ENCODE measurements around the gene CDK6.

Gene CDK6

GRCh38 chr7:92823042-92823441 is 13.3 kb downstream of the CDK6 start:
- H3K9me2 ChIP-seq (ENCODE audit: low read depth, low read length): no peaks in the 10 kb centered on the region
- H2AFZ ChIP-seq (ENCODE audit: low read length): no peak overlapping the region
- no peak overlapping the region for H3K27ac ChIP-seq (ENCODE audit: low read depth, low read length, poor library complexity, severe bottlenecking)
- peaks cover 8% of the 10 kb centered on the region for H3K4me1 ChIP-seq (ENCODE audit: insufficient read depth, low read length, severe bottlenecking)
- H4K20me1 ChIP-seq (ENCODE audit: insufficient read depth, low read length): no peaks in the 10 kb centered on the region
- TF ChIP-seq EZH2 (IDR thresholded peaks at IDR 0.05; ENCODE audit: borderline replicate concordance, low read length): no peak
- TF ChIP-seq CTCF (IDR thresholded peaks at IDR 0.05; ENCODE audit: low read length): no peak
- no peak overlapping the region for H3K9ac ChIP-seq (ENCODE audit: low read length)
- peaks cover 19% of the 10 kb centered on the region for H3K9me3 ChIP-seq (ENCODE audit: low read length)
- H3K4me2 ChIP-seq (ENCODE audit: low read length): no peak overlapping the region
- peaks cover 60% of the 10 kb centered on the region for H3K36me3 ChIP-seq (ENCODE audit: insufficient read depth, low read length)
- H3K27me3 ChIP-seq (ENCODE audit: insufficient read depth, low read length): no peaks in the 10 kb centered on the region
- no peaks in the 10 kb centered on the region for H3F3A ChIP-seq (ENCODE audit: insufficient read depth, low read length)
- peaks cover 99% of the 10 kb centered on the region for H3K79me2 ChIP-seq (ENCODE audit: insufficient read depth, low read length)
- no peak overlapping the region for H3K4me3 ChIP-seq (ENCODE audit: low read depth, low read length, poor library complexity, severe bottlenecking)

- H3K27ac ChIP-seq (ENCODE audit: low read depth, low read length, poor library complexity, severe bottlenecking): no peak overlapping the region
- H3K36me3 ChIP-seq (ENCODE audit: insufficient read depth, low read length): peaks cover 56% of the 10 kb centered on the region
- TF ChIP-seq EZH2 (IDR thresholded peaks at IDR 0.05; ENCODE audit: borderline replicate concordance, low read length) (no peak), CTCF (IDR thresholded peaks at IDR 0.05; ENCODE audit: low read length) (no peak)
- H2AFZ ChIP-seq (ENCODE audit: low read length): no peak overlapping the region
- H3K4me1 ChIP-seq (ENCODE audit: insufficient read depth, low read length, severe bottlenecking): peaks cover 9% of the 10 kb centered on the region
- no peak overlapping the region for H3K9ac ChIP-seq (ENCODE audit: low read length)
- H3F3A ChIP-seq (ENCODE audit: insufficient read depth, low read length): no peaks in the 10 kb centered on the region
- no peaks in the 10 kb centered on the region for H4K20me1 ChIP-seq (ENCODE audit: insufficient read depth, low read length)
- H3K4me3 ChIP-seq (ENCODE audit: low read depth, low read length, poor library complexity, severe bottlenecking): no peak overlapping the region
- no peaks in the 10 kb centered on the region for H3K27me3 ChIP-seq (ENCODE audit: insufficient read depth, low read length)
- no peaks in the 10 kb centered on the region for H3K9me2 ChIP-seq (ENCODE audit: low read depth, low read length)
- peaks cover 99% of the 10 kb centered on the region for H3K79me2 ChIP-seq (ENCODE audit: insufficient read depth, low read length)
- peaks cover 37% of the 10 kb centered on the region for H3K9me3 ChIP-seq (ENCODE audit: low read length)
- no peak overlapping the region for H3K4me2 ChIP-seq (ENCODE audit: low read length)
These were observed 16.2 kb downstream of the CDK6 start for GRCh38 chr7:92820191-92820590.

- peaks cover 7% of the 10 kb centered on the region for H3F3A ChIP-seq (ENCODE audit: insufficient read depth, low read length)
- no peaks in the 10 kb centered on the region for H3K27me3 ChIP-seq (ENCODE audit: insufficient read depth, low read length)
- H3K27ac ChIP-seq (ENCODE audit: low read depth, low read length, poor library complexity, severe bottlenecking): no peak overlapping the region
- H3K4me1 ChIP-seq (ENCODE audit: insufficient read depth, low read length, severe bottlenecking): peaks cover 27% of the 10 kb centered on the region
- H2AFZ ChIP-seq (ENCODE audit: low read length): no peak overlapping the region
- H3K4me2 ChIP-seq (ENCODE audit: low read length): no peak overlapping the region
- no peak overlapping the region for H3K9ac ChIP-seq (ENCODE audit: low read length)
- H3K9me3 ChIP-seq (ENCODE audit: low read length): peaks cover 40% of the 10 kb centered on the region
- no peak overlapping the region for H3K4me3 ChIP-seq (ENCODE audit: low read depth, low read length, poor library complexity, severe bottlenecking)
- TF ChIP-seq CTCF (IDR thresholded peaks at IDR 0.05; ENCODE audit: low read length) (no peak), EZH2 (IDR thresholded peaks at IDR 0.05; ENCODE audit: borderline replicate concordance, low read length) (no peak)
- peaks cover 87% of the 10 kb centered on the region for H3K79me2 ChIP-seq (ENCODE audit: insufficient read depth, low read length)
- H3K36me3 ChIP-seq (ENCODE audit: insufficient read depth, low read length): peaks cover 44% of the 10 kb centered on the region
- no peaks in the 10 kb centered on the region for H4K20me1 ChIP-seq (ENCODE audit: insufficient read depth, low read length)
- H3K9me2 ChIP-seq (ENCODE audit: low read depth, low read length): no peaks in the 10 kb centered on the region
These were observed 19.0 kb downstream of the CDK6 start for GRCh38 chr7:92817398-92817797.

Measured in OCI-LY1 (cell line).